ENCODE results near the gene TMEM135.

DNA sequence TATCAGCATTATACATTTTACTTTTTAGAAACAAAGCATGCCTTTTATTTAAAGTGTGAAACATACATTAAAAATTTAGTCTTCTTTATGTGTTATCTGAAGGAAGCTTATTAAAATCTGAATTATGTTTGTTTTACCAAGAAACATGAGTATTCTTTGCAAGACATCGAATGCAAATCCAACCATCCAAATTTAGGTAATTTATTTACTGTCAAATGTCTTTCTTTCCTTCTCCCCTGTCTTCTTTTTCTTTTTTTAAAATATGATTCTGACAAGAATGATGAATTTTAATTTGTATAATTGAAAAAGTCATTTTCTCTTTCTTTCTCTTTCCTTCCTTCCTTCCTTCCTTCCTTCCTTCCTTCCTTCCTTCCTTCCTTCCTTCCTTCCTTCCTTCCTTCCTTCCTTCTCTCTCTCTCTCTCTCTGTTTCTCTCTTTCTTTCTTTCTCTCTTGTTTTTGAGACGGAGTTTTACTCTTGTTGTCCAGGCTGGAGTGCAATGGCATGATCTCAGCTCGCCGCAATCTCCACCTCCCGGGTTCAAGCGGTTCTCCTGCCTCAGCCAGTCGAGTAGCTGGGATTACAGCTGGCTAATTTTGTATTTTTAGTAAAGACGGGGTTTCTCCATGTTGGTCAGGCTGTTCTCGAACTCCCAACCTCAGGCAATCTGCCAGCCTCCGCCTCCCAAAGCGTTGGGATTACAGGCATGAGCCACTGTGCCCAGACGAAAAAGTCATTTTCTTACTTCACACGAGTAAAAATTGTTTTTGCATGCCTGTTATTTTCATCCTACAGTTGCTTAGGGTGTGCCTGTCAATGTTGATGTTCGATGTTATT lies 157.5 kb downstream of the TMEM135 start:
- TF ChIP-seq, protein P1, sequence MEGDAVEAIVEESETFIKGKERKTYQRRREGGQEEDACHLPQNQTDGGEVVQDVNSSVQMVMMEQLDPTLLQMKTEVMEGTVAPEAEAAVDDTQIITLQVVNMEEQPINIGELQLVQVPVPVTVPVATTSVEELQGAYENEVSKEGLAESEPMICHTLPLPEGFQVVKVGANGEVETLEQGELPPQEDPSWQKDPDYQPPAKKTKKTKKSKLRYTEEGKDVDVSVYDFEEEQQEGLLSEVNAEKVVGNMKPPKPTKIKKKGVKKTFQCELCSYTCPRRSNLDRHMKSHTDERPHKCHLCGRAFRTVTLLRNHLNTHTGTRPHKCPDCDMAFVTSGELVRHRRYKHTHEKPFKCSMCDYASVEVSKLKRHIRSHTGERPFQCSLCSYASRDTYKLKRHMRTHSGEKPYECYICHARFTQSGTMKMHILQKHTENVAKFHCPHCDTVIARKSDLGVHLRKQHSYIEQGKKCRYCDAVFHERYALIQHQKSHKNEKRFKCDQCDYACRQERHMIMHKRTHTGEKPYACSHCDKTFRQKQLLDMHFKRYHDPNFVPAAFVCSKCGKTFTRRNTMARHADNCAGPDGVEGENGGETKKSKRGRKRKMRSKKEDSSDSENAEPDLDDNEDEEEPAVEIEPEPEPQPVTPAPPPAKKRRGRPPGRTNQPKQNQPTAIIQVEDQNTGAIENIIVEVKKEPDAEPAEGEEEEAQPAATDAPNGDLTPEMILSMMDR (IDR thresholded peaks at IDR 0.05; ENCODE audit: insufficient read depth, low read depth, low read length) = no peak
- no peak for TF ChIP-seq EZH2 (IDR thresholded peaks at IDR 0.05; ENCODE audit: insufficient read depth, low read length)
